H1 (cell line): ENCODE data around the gene POLD4. TPM values are rescaled to one million over a fixed set of nuclear protein-coding genes. Genes with fewer than 3 reads are reported as not detected.

Source experiments
- CTCF ChIA-PET: fragments of 300-600 bp; sonication (Branson Sonifier 250); formaldehyde crosslinking; loops from one replicate; lab custom pipeline; 2021; ENCODE audit not compliant: partially characterized antibody; lab: Charles Lee
- POLR2A ChIA-PET: fragments of 300-600 bp; sonication (Branson Sonifier 250); formaldehyde crosslinking; loops from one replicate; lab custom pipeline; 2021; ENCODE audit warnings: inconsistent platforms; ENCODE audit not compliant: partially characterized antibody; lab: Charles Lee
- DNase-seq, 2 experiments: peaks; one replicate each; pipeline versions ENCODE4 v3.0.0 to v3.0.0-alpha.2; 2010 to 2022; ENCODE audit warnings: low spot score in 2 of 2, low read depth in 1 of 2, mixed read lengths in 1 of 2
- FAIRE-seq: peaks from 2 replicates; lab custom pipeline; 2011; peaks lifted over from hg19 to GRCh38; lab: Jason Lieb, UNC
- H2AFZ ChIP-seq: 2 replicates; pipeline ENCODE4 v1.8.1; 2012; ENCODE audit warnings: low read length, inconsistent platforms
- H2AK5ac ChIP-seq: 2 replicates; pipeline ENCODE4 v1.6.1; 2013; ENCODE audit warnings: low read depth, low read length
- H2BK120ac ChIP-seq: replicated peaks from 2 replicates; pipeline ENCODE3; 2013; ENCODE audit warnings: low read depth, low read length, inconsistent platforms
- H2BK12ac ChIP-seq: 2 replicates; pipeline ENCODE4 v1.6.1; 2013; ENCODE audit warnings: low read depth, low read length
- H2BK15ac ChIP-seq: 2 replicates; pipeline ENCODE4 v1.6.1; 2013; ENCODE audit warnings: low read length
- H2BK20ac ChIP-seq: 2 replicates; pipeline ENCODE4 v1.6.1; 2013; ENCODE audit warnings: low read length
- H2BK5ac ChIP-seq: 2 replicates; pipeline ENCODE4 v1.6.1; 2013; ENCODE audit warnings: low read depth, low read length
- H3K14ac ChIP-seq: 2 replicates; pipeline ENCODE4 v1.6.1; 2013; ENCODE audit warnings: inconsistent platforms; ENCODE audit not compliant: insufficient read length
- H3K18ac ChIP-seq: 2 replicates; pipeline ENCODE4 v1.6.1; 2013; ENCODE audit warnings: low read length; ENCODE audit errors: extremely low read depth
- H3K23ac ChIP-seq: 2 replicates; pipeline ENCODE4 v1.6.1; 2013; ENCODE audit warnings: inconsistent platforms; ENCODE audit not compliant: insufficient read length
- H3K23me2 ChIP-seq: 2 replicates; pipeline ENCODE4 v1.6.1; 2013; ENCODE audit warnings: low read depth, low read length
- H3K27ac ChIP-seq: 2 replicates; pipeline ENCODE4 v1.6.1; 2011; ENCODE audit warnings: low read depth, low read length, inconsistent platforms
- H3K27me3 ChIP-seq, 4 experiments: replicated peaks in 1 of 4; 1 replicate in 1 of 4; 2 replicates in 3 of 4; pipeline versions ENCODE4 v1.6.1 to v1.8.1; 2011 to 2013; ENCODE audit warnings: low read length in 3 of 4, mild to moderate bottlenecking in 3 of 4, inconsistent platforms in 2 of 4, mixed read lengths in 2 of 4, moderate library complexity in 1 of 4; ENCODE audit not compliant: control insufficient read depth in 3 of 4, insufficient read depth in 3 of 4; ENCODE audit errors: extremely low read depth in 1 of 4
- H3K36me3 ChIP-seq, 4 experiments: 2 replicates each; pipeline versions ENCODE4 v1.6.1 to v1.8.1; 2011 to 2013; ENCODE audit warnings: mild to moderate bottlenecking in 4 of 4, low read length in 3 of 4, moderate library complexity in 2 of 4, control low read depth in 1 of 4, inconsistent platforms in 1 of 4; ENCODE audit not compliant: insufficient read depth in 4 of 4, control insufficient read depth in 2 of 4
- H3K4ac ChIP-seq: replicated peaks from 2 replicates; pipeline ENCODE3; 2013; ENCODE audit warnings: low read length, low read depth, mixed read lengths, inconsistent platforms; ENCODE audit not compliant: insufficient read length
- H3K4me1 ChIP-seq, 4 experiments: replicated peaks in 1 of 4; 1 replicate in 1 of 4; 2 replicates in 3 of 4; pipeline versions ENCODE4 v1.6.1 to v1.8.1; 2011 to 2013; ENCODE audit warnings: low read length in 3 of 4, inconsistent platforms in 2 of 4, mixed read lengths in 1 of 4; ENCODE audit not compliant: insufficient read depth in 4 of 4, control insufficient read depth in 3 of 4
- H3K4me2 ChIP-seq, 2 experiments: 2 replicates each; pipeline versions ENCODE4 v1.6.1 to v1.8.1; 2011 to 2013; ENCODE audit warnings: low read depth in 2 of 2, low read length in 2 of 2, control low read depth in 1 of 2, inconsistent platforms in 1 of 2, mild to moderate bottlenecking in 1 of 2; ENCODE audit not compliant: insufficient read depth in 1 of 2
- H3K4me3 ChIP-seq, 4 experiments: fragments of 200-600, 300-600 bp in 1 of 4; sonication (generic), shearing (Covaris generic), sonication (Bioruptor Twin) in 1 of 4; 2 replicates each; pipeline versions ENCODE4 v1.5.1 to v1.8.1; 2011 to 2016; ENCODE audit warnings: low read length in 4 of 4, low read depth in 3 of 4, control low read depth in 2 of 4, inconsistent platforms in 2 of 4, mild to moderate bottlenecking in 2 of 4, mixed read lengths in 1 of 4, moderate library complexity in 1 of 4; ENCODE audit not compliant: insufficient read depth in 2 of 4; ENCODE audit errors: extremely low read depth in 1 of 4
- H3K56ac ChIP-seq: replicated peaks from 2 replicates; pipeline ENCODE3; 2013; ENCODE audit warnings: low read depth, mild to moderate bottlenecking, mixed read lengths, low read length, inconsistent platforms; ENCODE audit not compliant: insufficient read length
- H3K79me1 ChIP-seq: 2 replicates; pipeline ENCODE4 v1.6.1; 2013; ENCODE audit warnings: low read depth, low read length, control low read depth
- H3K79me2 ChIP-seq, 2 experiments: 2 replicates each; pipeline versions ENCODE4 v1.6.1 to v1.8.1; 2012 to 2013; ENCODE audit warnings: low read length in 2 of 2, mild to moderate bottlenecking in 2 of 2, inconsistent platforms in 1 of 2; ENCODE audit not compliant: insufficient read depth in 2 of 2, control insufficient read depth in 1 of 2
- H3K9ac ChIP-seq, 4 experiments: replicated peaks in 1 of 4; 1 replicate in 1 of 4; 2 replicates in 3 of 4; pipeline versions ENCODE4 v1.6.1 to v1.8.1; 2011 to 2013; ENCODE audit warnings: low read depth in 3 of 4, low read length in 3 of 4, control low read depth in 2 of 4, mild to moderate bottlenecking in 2 of 4, moderate library complexity in 2 of 4, inconsistent platforms in 1 of 4; ENCODE audit errors: extremely low read depth in 1 of 4
- H3K9me3 ChIP-seq, 2 experiments: 2 replicates each; pipeline versions ENCODE4 v1.6.1 to v1.8.1; 2012 to 2013; ENCODE audit warnings: mild to moderate bottlenecking in 2 of 2, moderate library complexity in 2 of 2, control low read depth in 1 of 2, inconsistent platforms in 1 of 2, low read depth in 1 of 2, low read length in 1 of 2, mixed read lengths in 1 of 2; ENCODE audit not compliant: insufficient read depth in 2 of 2
- H4K20me1 ChIP-seq, 2 experiments: replicated peaks in 1 of 2; 2 replicates each; pipeline versions ENCODE3 to v1.8.1; 2011 to 2013; ENCODE audit warnings: inconsistent platforms in 2 of 2, low read length in 2 of 2, mild to moderate bottlenecking in 1 of 2; ENCODE audit not compliant: insufficient read depth in 2 of 2, control insufficient read depth in 1 of 2
- H4K5ac ChIP-seq: 2 replicates; pipeline ENCODE4 v1.6.1; 2013; ENCODE audit warnings: low read length, low read depth, mixed read lengths, inconsistent platforms; ENCODE audit not compliant: insufficient read length
- H4K8ac ChIP-seq: 2 replicates; pipeline ENCODE4 v1.8.0; 2013; ENCODE audit warnings: mild to moderate bottlenecking, moderate library complexity, low read length, inconsistent platforms; ENCODE audit not compliant: insufficient read depth; ENCODE audit errors: extremely low read depth
- H4K91ac ChIP-seq: replicated peaks from 2 replicates; pipeline ENCODE3; 2013; ENCODE audit warnings: low read length, mixed read lengths, inconsistent platforms; ENCODE audit not compliant: insufficient read length
- ATF2 ChIP-seq: IDR thresholded peaks from 2 replicates; pipeline ENCODE4 v1.6.1; 2012; ENCODE audit warnings: low read length, inconsistent platforms
- HDAC2 ChIP-seq, 2 experiments: fragments of 300-600 bp in 1 of 2; sonication (generic) in 1 of 2; IDR thresholded peaks; 2 replicates each; pipeline ENCODE4 v1.6.1; 2011 to 2012; ENCODE audit warnings: low read depth in 2 of 2, low read length in 2 of 2, mild to moderate bottlenecking in 2 of 2, moderate library complexity in 2 of 2, borderline replicate concordance in 1 of 2, inconsistent platforms in 1 of 2
- JUN ChIP-seq: IDR thresholded peaks from 2 replicates; pipeline ENCODE4 v1.6.1; 2011; ENCODE audit warnings: low read depth, mild to moderate bottlenecking, improper control_type of control experiment, low read length
- SP1 ChIP-seq: IDR thresholded peaks from 2 replicates; pipeline ENCODE4 v1.6.1; 2011; ENCODE audit warnings: low read depth, low read length
- TCF12 ChIP-seq: IDR thresholded peaks from 2 replicates; pipeline ENCODE4 v1.6.1; 2011; ENCODE audit warnings: low read depth, mild to moderate bottlenecking, low read length
- USF2 ChIP-seq: IDR thresholded peaks from 2 replicates; pipeline ENCODE4 v1.6.1; 2011; ENCODE audit warnings: low read length, improper control_type of control experiment
- WGBS, 2 experiments: shearing (Covaris generic) in 1 of 2; methylation state at CpG; one replicate each; pipeline versions ENCODE4 v1.1.6 to v1.1.7; 2013 to 2015; ENCODE audit warnings: low lambda C conversion rate in 2 of 2, mixed read lengths in 2 of 2, inconsistent platforms in 1 of 2, low coverage in 1 of 2, missing lambda C conversion rate in 1 of 2; ENCODE audit not compliant: insufficient replicate concordance in 2 of 2, insufficient coverage in 1 of 2, insufficient read length in 1 of 2; ENCODE audit errors: extremely low coverage in 1 of 2, missing lambda C conversion rate in 1 of 2; 5-methylcytosine and 5-hydroxymethylcytosine counted together
- polyA plus RNA-seq, 7 experiments: library from polyadenylated mRNA; depleted of rRNA in 3 of 7; stranded (reverse) in 5 of 7; unstranded in 2 of 7; fragments of >200 nt in 5 of 7; fragments of 200-250 nt in 2 of 7; gene quantifications; 1 replicate in 5 of 7; 2 replicates in 1 of 7; 4 replicates in 1 of 7; pipeline versions ENCODE4 v1.2.1 to v1.2.3, GENCODE V29; 2011 to 2013; ENCODE audit warnings: missing spikeins in 2 of 7, mixed read lengths in 2 of 7
- total RNA-seq: library from RNA; stranded (reverse); fragmentation: NEBNext Ultra II Directional; extraction: Animal tissue kit (Norgen Biotek cat#: 25700); gene quantifications from 2 replicates; pipeline ENCODE4 v1.2.1, GENCODE V29; 2021

POLD4 gene
- total and polyA plus RNA-seq, 2 of the 8 experiments (the other 6 are each of a cell fraction or from before 2014, with no cell fraction given) = 21.2 to 46.7 TPM

- 0 out of 2 replicates have a peak within 1 kb of the TSS, but pooled peaks have one; percentile 27 for H2BK12ac ChIP-seq
- H3K9ac ChIP-seq = peak within 1 kb of the TSS; percentile 67 to 84 (median 70)
- no peak within 1 kb of the TSS; the same call in 1 of the 2 replicates for H2BK15ac ChIP-seq
- H3K79me1 ChIP-seq = 0 out of 2 replicates have a peak, but pooled peaks cover 2% of the 10 kb centered on the region
- H3K79me2 ChIP-seq = no peaks in the 10 kb centered on the region
- H2BK20ac ChIP-seq = no peak within 1 kb of the TSS
- peaks cover 13% of the 10 kb centered on the region for H3K23me2 ChIP-seq
- H3K27ac ChIP-seq = peak within 1 kb of the TSS; percentile 35; the same call in 1 of the 2 replicates
- H3K4me2 ChIP-seq = peak within 1 kb of the TSS; percentile 65 to 86
- WGBS, 2 experiments = 1% methylated on average over 55 of the region's 75 CpGs; no CpG with 5 or more reads in 1 of the 2 experiments
- no peak within 1 kb of the TSS for H2AK5ac ChIP-seq
- ChIA-PET POLR2A (interaction anchor here (0.7 to 3.3 kb wide), 18 partner anchors 10 to 76 kb away, joined by 3 to 31 read pairs (median 4); partner anchors contain the start of genes POLD4, PPP1CA and TBC1D10C), CTCF (interaction anchor here (1.0 to 34.8 kb wide), 12 partner anchors 10 to 189 kb away, joined by 3 to 1305 read pairs (median 4); partner anchors contain the start of genes AIP, CLCF1, POLD4 and PPP1CA)
- peak within 1 kb of the TSS; percentile 89 for H4K8ac ChIP-seq
- no peak within 1 kb of the TSS for H3K14ac ChIP-seq
- H2AFZ ChIP-seq = no peak within 1 kb of the TSS
- no peak within 1 kb of the TSS for H3K4ac ChIP-seq
- H3K36me3 ChIP-seq = peaks cover 0 to 4% (median 0%) of the 10 kb centered on the region in 4 experiments; a peak in 2 of 8 replicates
- H3K56ac ChIP-seq = peak within 1 kb of the TSS; percentile 80
- peaks cover 0 to 12% (median 7%) of the 10 kb centered on the region in 4 experiments; a peak in 4 of 7 replicates for H3K4me1 ChIP-seq
- H4K20me1 ChIP-seq = peaks cover 0 to 5% of the 10 kb centered on the region in 2 experiments
- H2BK120ac ChIP-seq = peak within 1 kb of the TSS; percentile 28
- no peak within 1 kb of the TSS for H3K23ac ChIP-seq
- peak within 1 kb of the TSS; percentile 87 for H3K18ac ChIP-seq
- no peaks in the 10 kb centered on the region for H3K9me3 ChIP-seq
- H2BK5ac ChIP-seq = peak within 1 kb of the TSS; percentile 35; the same call in 1 of the 2 replicates
- FAIRE-seq (no peak), DNase-seq (peak; percentile 67 to 91)
- peak within 1 kb of the TSS; percentile 63 to 88 (median 69) for H3K4me3 ChIP-seq
- H4K91ac ChIP-seq = peak within 1 kb of the TSS; percentile 76
- peak within 1 kb of the TSS; percentile 77 for H4K5ac ChIP-seq
- H3K27me3 ChIP-seq = no peaks in the 10 kb centered on the region; a peak in 2 of 7 replicates
- TF ChIP-seq SP1 (peak; percentile 66; the same call in 1 of the 2 replicates), TCF12 (0 out of 2 replicates have a peak, but pooled peaks have one; percentile 57), HDAC2 (IDR thresholded peaks at IDR 0.05; ENCODE audit: borderline replicate concordance in 1 of 2, low read depth in 2 of 2, low read length in 2 of 2) (peak; percentile 75 to 85; a peak in 2 of 4 replicates), ATF2 (no peak), USF2 (peak; percentile 100), JUN (no peak)
Observed at GRCh38 chr11:67391304-67392182, 38.2 kb upstream of the POLD4 start, which contains the start of gene RAD9A. Gene RAD9A, plus strand, starts transcription at chr11:67391986. Its CDS starts 59 bp downstream, at chr11:67392045.
